ENCODE data around the gene PRPF8.
"Not testable (repeated sequence)": the region's sequence is repeated elsewhere in the genome, so short reads cannot be mapped to it uniquely, and the experiment has no call there.

The PRPF8 gene

DNA sequence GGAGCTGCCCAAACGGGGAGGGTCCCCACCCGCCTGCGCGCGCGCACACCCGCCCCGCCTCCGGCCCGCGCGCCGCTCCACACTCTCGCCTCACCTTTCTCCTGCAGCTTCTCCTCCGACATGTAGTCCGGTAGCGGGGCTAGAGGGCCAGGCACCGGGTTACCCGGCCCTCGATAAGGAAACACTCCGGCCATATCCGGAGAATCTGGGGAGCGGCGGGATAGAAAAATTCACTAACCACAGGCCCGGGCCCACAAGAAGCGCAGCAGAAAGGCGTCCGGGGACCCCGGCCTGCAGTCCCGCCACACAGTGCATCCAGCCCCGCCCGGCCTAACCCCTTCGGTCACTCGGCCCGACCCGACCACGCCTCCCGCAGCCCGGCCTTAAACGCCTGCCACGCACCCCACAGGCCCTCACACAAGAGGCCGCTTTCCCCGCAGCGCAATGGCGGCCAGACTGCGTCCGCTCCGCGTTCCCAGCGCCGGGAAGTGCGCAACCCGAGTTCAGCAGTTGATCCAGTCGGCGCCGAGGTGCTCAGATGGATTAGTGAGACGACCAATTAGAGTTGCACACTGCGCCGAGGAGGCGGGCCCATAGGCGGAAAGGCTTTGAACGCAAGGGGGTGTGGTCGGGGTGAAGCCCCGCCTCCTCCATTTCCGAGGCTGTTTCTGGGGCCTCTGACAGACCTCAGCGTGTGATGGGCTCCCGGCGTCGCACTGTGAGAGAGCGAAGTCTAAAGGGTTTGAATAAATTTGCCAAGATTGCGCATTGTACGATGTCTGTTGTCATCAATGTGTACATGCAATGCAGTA is at the start of gene PRPF8:
TSS of gene PRPF8 (minus strand) at position 490 of the 812 bp plus-strand sequence. CDS start at position 194, 296 bp downstream.
- peak; percentile 95 for DNase-seq

DNA sequence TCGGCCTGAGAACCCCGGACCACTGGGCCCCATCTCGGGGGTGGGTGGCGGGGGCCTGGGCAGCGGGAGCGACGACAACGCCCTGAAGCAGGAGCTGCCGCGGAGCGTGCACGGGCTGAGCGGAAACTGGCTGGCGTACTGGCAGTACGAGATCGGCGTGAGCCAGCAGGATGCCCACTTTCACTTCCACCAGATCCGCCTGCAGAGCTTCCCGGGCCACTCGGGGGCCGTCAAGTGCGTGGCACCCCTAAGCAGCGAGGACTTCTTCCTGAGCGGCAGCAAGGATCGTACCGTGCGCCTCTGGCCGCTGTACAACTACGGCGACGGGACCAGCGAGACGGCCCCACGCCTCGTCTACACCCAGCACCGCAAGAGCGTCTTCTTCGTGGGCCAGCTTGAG is 49.1 kb upstream of the PRPF8 start:
- DNase-seq: no peak

DNA sequence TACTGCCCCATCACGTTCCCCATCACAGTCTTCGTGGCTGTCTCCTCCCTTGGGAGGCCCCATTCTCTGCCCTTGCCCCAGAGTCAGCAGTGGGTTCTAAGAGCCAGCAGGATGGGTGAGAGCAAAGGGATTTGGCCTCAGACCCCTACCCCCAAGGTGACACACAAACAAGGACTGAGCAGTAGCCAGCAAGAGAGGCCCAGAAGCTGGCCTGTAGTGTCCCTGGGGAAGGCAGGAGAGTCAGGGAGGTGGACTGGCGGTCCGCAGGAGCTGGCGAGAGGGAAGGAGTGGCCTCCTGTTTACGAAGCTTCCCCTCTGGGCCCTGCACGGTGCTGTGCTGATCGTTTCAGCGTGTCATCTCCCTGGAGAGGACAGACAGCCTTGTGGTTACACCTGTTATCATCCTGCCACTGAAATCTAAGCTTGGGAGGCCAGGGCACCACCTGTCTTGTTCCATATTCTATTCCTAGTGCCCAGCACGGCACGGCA is 48.2 kb upstream of the PRPF8 start:
- DNase-seq: no peak

DNA sequence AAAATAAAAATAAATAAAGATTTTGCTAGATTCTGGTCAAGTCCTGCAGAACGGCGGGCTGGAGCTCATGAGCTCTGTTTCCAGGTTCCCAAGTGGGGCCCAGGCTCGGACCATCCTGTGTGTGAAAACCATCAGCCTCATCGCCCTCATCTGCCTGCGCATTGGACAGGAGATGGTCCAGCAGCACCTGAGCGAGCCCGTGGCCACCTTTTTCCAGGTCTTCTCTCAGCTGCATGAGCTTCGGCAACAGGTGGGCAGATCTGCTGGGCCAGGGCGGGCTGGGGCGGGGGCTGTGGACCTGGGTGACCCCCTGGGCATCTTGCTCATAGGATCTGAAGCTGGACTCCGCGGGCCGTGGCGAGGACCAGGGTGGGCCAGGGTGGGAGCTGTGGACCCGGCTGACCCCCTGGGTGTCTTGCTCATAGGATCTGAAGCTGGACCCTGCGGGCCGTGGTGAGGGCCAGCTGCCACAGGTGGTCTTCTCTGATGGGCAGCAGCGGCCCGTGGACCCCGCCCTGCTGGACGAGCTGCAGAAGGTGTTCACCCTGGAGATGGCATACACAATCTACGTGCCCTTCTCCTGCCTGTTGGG is 47.7 kb upstream of the PRPF8 start:
- no peak for DNase-seq

DNA sequence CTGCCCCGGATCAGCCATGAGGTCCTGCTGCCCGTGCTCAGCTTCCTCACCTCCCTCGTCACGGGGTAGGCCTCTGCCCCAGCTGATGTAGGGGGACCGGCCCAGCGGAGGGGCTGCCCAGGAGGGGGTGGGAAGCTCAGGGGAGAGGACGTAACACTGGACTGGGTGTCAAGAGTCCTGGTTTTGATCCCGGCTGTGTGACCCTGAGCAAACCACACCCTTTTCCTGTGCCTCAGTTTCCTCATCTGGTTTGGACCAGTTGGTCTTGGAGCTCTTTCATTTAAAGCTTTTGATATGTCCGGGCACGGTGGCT is 46.5 kb upstream of the PRPF8 start:
- no peak for DNase-seq

DNA sequence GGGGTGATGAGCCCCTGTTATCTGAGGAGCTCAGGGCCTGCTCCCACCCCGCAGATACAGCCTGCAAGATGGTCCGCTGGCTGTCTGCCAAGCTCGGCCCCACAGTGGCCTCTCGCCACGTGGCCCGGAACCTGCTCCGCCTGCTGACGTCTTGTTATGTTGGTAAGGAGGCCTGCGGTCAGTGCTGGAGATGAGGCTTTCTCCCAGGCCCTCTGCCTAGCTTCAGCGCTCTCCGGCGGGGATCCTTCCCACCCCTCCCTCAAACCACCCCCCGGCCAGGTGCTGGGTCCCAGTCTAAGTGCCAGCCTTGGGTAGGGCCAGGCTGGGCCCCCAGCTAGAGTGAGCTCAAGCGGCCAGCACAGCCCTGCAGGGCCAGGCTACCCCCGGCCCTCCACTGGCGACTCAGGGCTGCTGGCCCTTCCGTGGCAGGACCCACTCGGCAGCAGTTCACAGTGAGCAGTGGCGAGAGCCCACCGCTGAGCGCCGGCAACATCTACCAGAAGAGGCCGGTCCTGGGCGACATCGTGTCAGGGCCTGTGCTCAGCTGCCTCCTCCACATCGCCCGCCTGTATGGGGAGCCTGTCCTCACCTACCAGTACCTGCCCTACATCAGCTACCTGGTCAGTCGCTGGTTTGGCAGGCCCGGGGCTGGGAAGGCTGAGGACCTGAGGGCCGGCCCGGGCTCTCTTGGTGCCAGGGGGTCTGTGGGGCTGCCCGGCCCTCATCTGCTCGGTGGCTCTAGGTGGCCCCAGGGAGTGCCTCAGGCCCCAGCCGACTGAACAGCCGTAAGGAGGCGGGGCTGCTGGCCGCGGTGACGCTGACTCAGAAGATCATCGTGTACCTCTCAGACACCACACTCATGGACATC is 45.9 kb upstream of the PRPF8 start:
- no peak for DNase-seq

DNA sequence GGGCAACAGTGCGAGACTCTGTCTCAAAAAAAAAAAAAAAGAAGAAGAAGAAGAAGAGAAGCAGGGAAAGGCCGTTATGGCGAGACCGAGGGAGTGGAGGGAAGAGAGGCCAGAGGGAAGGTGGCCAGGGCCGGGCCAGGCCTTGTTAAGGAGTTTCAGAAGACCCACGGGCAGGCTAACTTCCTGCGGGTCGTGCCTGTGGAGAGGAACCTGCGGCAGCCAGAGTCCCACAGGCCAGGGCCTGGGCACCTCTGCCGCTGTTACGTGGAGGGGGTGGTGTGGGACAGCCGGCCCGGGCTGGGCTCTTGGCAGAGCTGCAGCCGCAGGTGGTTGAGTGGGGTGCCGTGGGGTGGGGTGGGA is 45.3 kb upstream of the PRPF8 start:
- DNase-seq: no peak

DNA sequence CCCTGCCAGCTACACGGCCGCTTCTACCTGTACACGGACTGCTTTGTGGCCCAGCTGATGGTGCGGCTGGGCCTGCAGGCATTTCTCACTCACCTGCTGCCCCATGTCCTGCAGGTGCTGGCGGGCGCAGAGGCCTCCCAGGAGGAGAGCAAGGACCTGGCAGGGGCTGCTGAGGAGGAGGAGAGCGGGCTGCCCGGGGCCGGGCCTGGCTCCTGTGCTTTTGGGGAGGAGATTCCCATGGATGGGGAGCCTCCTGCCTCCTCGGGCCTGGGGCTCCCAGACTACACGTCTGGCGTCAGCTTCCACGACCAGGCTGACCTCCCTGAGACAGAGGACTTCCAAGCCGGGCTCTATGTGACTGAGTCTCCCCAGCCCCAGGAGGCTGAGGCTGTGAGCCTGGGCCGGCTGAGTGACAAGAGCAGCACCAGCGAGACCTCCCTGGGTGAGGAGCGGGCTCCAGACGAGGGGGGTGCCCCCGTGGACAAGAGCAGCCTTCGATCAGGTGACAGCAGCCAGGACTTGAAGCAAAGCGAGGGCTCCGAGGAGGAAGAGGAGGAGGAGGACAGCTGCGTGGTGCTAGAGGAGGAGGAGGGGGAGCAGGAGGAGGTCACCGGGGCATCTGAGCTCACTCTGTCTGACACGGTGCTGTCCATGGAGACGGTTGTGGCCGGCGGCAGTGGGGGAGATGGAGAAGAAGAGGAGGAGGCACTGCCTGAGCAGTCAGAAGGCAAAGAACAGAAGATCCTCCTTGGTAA is 43.4 kb upstream of the PRPF8 start:
- DNase-seq: no peak

DNA sequence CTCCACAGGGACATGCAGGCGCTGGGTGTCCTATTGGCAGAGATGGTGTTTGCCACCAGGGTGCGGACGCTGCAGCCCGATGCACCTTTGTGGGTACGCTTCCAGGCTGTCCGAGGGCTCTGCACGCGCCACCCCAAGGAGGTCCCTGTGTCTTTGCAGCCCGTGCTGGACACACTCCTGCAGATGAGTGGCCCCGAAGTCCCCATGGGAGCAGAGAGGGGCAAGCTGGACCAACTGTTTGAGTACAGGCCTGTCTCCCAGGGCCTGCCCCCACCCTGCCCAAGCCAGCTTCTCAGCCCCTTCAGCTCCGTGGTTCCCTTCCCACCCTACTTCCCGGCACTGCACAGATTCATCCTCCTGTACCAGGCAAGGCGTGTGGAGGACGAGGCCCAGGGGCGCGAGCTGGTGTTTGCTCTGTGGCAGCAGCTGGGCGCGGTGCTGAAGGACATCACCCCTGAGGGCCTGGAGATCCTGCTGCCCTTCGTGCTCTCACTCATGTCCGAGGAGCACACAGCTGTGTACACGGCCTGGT is 42.7 kb upstream of the PRPF8 start:
- no peak for DNase-seq

DNA sequence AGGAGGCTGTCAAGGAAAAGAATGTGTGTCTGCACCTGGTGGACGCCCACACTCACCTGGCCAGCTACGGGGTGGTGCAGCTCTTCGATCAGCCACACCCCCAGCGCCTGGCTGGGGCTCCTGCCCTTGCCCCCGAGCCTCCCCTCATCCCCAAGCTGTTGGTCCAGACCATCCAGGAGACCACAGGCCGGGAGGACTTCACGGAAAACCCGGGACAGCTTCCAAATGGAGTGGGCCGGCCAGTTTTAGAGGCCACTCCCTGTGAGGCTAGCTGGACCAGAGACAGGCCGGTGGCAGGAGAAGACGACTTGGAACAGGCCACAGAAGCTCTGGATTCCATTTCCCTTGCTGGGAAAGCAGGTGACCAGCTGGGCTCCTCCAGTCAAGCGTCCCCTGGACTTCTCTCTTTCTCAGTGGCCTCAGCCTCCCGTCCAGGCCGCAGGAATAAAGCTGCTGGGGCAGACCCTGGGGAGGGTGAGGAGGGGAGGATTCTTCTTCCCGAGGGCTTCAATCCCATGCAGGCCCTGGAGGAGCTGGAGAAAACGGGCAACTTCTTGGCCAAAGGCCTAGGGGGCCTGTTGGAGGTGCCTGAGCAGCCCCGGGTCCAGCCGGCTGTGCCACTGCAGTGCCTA is 42.1 kb upstream of the PRPF8 start:
- no peak for DNase-seq

DNA sequence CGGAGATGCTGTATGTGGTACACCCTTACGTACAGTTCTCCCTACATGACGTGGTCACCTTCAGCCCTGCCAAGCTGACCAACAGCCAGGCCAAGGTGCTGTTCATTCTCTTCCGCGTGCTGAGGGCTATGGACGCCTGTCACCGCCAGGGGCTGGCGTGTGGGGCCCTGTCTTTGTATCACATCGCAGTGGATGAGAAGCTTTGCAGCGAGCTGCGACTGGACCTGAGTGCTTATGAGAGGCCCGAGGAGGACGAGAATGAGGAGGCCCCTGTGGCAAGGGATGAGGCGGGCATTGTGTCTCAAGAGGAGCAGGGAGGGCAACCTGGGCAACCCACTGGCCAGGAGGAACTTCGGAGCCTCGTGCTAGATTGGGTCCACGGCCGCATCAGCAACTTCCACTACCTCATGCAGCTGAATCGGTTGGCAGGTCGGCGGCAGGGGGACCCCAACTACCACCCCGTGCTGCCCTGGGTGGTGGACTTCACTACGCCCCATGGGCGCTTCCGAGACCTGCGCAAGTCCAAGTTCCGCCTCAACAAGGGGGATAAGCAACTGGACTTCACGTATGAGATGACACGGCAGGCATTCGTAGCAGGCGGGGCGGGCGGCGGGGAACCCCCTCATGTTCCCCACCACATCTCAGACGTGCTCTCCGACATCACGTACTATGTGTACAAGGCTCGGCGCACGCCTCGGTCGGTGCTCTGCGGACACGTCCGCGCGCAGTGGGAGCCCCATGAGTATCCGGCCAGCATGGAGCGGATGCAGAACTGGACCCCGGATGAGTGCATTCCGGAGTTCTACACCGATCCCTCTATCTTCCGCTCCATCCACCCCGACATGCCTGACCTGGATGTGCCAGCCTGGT is 41.2 kb upstream of the PRPF8 start:
- no peak for DNase-seq

DNA sequence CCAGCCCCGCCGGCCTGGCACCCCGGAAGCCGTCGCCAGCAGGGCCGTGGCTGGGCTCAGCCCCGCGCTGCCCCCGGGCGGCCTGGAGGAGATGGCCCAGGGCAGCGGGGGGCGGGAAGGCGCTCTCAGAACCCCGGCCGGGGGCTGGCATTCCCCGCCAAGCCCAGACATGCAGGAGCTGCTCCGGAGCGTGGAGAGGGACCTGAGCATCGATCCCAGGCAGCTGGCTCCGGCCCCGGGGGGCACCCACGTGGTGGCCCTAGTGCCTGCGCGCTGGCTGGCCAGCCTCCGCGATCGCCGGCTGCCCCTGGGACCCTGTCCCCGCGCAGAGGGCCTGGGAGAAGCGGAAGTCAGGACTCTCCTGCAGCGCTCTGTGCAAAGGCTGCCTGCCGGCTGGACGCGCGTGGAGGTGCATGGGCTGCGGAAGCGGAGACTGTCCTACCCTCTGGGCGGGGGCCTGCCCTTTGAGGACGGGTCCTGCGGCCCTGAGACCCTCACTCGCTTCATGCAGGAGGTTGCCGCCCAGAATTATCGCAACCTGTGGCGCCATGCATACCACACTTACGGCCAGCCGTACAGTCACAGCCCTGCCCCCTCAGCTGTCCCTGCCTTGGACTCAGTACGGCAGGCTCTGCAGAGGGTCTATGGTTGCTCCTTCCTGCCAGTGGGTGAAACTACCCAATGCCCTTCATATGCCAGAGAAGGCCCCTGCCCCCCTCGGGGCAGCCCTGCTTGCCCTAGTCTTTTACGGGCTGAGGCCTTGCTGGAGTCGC is 40.4 kb upstream of the PRPF8 start:
- DNase-seq: no peak

DNA sequence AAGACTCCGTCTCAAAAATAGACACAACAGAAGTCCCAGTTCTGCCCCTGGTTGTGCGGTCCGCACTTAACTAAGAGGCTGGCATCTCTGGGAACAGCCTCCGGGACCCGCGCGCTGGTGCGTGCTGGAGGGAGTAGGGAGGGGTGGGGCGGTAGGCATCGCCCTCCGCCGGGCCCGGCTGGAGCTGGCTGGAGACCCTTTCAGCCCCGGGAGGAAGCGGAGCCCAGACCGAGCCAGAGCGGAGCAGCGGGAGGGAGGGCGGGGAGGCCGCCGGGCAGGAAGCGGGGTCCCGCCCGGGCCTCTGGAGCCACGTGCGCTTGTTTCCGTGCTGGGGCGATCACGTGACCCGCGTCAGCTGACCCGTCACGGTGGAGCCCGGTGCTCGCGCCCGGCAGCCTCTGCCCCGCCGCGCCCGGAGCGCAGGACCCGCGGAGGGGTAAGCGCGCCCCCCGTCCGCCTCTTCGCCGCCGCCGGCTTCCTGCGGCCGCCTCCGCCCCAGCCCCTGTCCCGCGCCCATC is 39.7 kb upstream of the PRPF8 start, which contains the start of gene WDR81:
TSS of gene WDR81 (plus strand) at position 354 of the 518 bp plus-strand sequence. CDS start 256 bp downstream, outside the sequence.
- no peak for DNase-seq

DNA sequence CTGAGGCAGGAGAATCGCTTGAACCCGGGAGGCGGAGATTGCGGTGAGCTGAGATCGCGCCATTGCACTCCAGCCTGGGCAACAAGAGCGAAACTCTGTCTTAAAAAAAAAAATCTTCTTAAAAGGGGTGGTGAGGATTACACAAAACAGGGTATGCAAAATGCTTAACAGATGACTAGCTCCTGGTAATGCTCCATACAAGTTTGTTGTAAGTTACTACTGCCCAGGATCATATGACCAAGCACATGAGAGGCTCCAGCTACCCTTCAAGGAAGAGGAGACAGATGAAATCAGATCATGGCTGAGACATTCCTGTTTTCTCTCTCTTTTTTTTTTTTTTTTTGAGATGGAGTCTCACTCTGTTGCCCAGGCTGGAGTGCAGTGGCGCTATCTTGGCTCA is 37.4 kb upstream of the PRPF8 start:
- DNase-seq: not testable (repeated sequence)

DNA sequence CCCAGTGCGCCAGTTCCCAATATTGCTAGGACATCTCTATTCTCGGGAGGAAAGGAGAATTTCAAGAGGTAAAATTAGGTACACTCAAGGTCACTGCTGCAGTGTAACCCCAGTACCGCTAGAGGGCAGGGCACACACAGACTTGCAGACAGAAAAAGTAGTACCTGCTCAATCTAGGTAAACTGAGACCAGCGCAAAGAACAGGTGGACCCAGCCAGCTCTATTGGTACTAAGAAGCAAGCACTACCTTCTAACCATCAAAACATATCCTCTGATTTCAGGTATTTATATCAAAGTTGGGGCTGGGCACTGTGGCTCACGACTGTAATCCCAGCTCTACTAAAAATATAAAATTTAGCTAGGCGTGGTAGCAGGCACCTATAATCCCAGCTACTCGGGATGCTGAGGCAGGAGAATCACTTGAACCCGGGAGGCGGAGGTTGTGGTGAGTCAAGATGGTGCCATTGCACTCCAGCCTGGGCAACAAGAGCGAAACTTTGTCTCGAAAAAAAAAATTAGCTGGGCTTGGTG is 36.3 kb upstream of the PRPF8 start:
- DNase-seq: no peak

DNA sequence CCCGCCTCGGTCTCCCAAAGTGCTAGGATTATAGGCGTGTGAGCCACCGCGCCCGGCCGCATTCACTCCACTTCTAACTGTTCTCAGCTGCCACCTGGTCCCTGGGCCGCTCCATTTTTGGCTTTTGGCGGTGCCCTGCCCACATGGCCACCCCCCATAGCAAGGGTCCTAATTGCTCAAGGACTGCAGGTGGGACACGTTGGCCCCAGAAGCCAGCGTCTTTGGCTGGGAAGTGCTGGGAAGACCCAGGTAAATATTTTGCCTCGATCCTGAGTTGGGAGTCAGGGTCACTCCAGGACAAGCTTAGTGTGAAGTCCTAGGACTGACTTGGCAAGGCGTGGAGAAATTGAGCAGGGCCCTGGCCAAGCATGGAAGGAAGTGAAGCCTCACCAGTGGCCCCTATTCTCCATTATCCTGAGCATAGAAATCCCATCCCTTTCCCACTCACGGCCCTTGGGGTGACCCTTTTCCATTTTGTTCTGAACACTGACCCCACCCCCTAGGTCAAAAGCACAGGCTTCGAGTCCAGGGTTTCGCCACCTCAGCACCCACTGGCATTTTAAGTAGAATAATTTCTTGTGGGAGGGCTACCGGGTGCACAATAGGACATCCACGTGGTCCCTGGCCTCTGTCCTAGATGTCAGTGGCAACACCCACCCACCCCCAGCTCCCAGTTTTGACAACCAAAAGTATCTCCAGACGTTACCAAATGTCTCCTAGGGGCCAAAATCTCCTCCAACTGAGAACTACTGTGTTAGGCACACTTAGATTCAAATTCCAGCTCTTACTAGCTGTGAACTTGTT is 33.9 kb upstream of the PRPF8 start:
- DNase-seq: no peak

DNA sequence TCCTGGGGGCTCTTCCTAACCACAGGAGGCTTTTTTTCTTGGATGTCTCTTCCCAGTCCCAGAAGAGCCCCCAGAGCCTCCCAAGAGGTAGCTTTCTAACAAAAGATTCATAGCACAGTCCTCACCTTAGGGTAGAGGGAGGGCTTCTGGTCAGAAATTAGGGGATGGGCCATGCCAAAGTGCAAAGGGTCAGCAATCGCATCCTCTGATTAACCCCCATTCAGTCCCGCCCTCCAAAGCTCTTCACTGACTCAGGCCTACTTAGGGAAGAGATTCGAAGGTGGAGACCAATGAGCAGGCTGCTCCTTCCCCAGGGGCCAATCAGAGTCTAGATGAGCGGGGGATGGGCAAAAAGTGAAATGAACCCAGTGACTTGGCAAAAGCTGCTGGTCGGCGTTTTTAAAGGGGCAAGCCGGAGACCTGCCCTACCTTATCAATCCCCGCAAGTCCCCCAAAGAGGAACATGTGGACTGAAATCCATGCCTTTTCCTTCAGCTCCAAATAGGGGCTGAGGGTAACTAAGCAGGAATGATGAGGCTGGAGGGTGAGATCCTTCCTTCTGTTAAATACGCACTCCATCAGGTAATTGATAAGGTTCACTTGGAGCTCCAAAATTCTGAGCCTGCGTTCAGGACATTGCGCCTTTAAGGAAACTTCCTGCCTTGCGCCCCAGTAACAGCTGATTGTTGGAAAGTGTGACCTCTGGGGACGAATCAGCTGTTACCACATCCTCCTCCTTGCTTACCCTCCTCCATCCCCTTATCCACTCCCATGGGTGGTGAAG is 32.4 kb upstream of the PRPF8 start:
- DNase-seq: peak; percentile 90
